IPS DF 6.9 (cell line): ENCODE measurements around the gene NR5A1.
A peak's percentile ranks its signal among the peaks of the same experiment; 100 is the strongest.

ENCODE experiments used
- DNase-seq: peaks from one replicate; pipeline ENCODE4 v3.0.0-alpha.2; 2013; ENCODE audit warnings: low read depth, low spot score
- H3K27ac ChIP-seq: one replicate; pipeline ENCODE4 v1.5.1; 2013; ENCODE audit warnings: low read length, control low read depth
- H3K27me3 ChIP-seq: 2 replicates; pipeline ENCODE4 v1.6.1; 2013; ENCODE audit warnings: mild to moderate bottlenecking, low read length; ENCODE audit not compliant: control insufficient read depth, insufficient read depth
- H3K36me3 ChIP-seq: 2 replicates; pipeline ENCODE4 v1.6.1; 2013; ENCODE audit warnings: low read length; ENCODE audit not compliant: control insufficient read depth, insufficient read depth
- H3K4me1 ChIP-seq: 2 replicates; pipeline ENCODE4 v1.6.1; 2013; ENCODE audit warnings: low read length; ENCODE audit not compliant: control insufficient read depth, insufficient read depth
- H3K4me3 ChIP-seq: 2 replicates; pipeline ENCODE4 v1.5.1; 2013; ENCODE audit warnings: mild to moderate bottlenecking, low read length
- H3K9me3 ChIP-seq: 2 replicates; pipeline ENCODE4 v1.6.1; 2013; ENCODE audit warnings: low read length, inconsistent platforms; ENCODE audit not compliant: control insufficient read depth, insufficient read depth
- WGBS: extraction: QIAGEN DNeasy Blood & Tissue Kit; methylation state at CpG from one replicate; pipeline ENCODE4 v1.1.7; 2013; ENCODE audit warnings: mixed read lengths, missing lambda C conversion rate; ENCODE audit not compliant: insufficient read length, insufficient coverage; 5-methylcytosine and 5-hydroxymethylcytosine counted together

Gene NR5A1

DNA sequence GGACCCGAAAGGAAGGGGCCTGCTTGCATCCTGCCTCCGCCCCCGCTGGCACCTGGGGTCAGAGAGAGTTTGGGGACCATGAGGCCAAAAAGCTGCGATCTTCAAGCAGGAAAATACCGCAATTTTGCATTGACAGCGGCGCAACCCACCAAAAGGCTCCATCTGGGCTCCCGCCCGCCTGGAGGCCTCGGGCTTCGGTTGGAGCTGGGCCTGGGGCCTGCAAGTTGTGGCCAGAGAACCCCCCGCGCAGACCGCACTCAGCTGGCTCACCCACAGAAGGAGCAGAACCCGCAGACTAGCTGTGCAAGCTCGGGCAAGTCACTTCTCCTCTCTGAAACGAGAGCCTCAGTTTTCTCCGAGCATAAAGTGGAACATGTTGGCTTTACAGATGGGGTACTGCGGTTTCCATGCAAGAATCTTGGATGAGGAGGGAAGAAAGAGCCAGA, 1.3 kb downstream of the NR5A1 start:
- DNase-seq, result no peak
- H3K27ac ChIP-seq, result no peak overlapping the region
- no peak overlapping the region for H3K4me3 ChIP-seq
- H3K4me1 ChIP-seq, result 0 out of 2 replicates have a peak, but pooled peaks cover 3% of the 10 kb centered on the region
- no peaks in the 10 kb centered on the region for H3K36me3 ChIP-seq
- no peaks in the 10 kb centered on the region for H3K9me3 ChIP-seq
- H3K27me3 ChIP-seq, result peaks cover 35% of the 10 kb centered on the region
- WGBS, result no CpG with 5 or more reads among the region's 19 CpGs

GRCh38 chr9:124505006-124505900, 1.9 kb downstream of the NR5A1 start:
- DNase-seq, result no peak
- Histone ChIP-seq H3K27me3 (peaks cover 35% of the 10 kb centered on the region), H3K27ac (no peak overlapping the region), H3K4me3 (peak overlapping the region; percentile 27; the same call in 1 of the 2 replicates), H3K9me3 (no peaks in the 10 kb centered on the region), H3K4me1 (0 out of 2 replicates have a peak, but pooled peaks cover 3% of the 10 kb centered on the region), H3K36me3 (no peaks in the 10 kb centered on the region)
- no CpG with 5 or more reads among the region's 69 CpGs for WGBS

- H3K36me3 ChIP-seq, result no peaks in the 10 kb centered on the region
- peaks cover 35% of the 10 kb centered on the region for H3K27me3 ChIP-seq
- no CpG with 5 or more reads among the region's 81 CpGs for WGBS
- no peak overlapping the region for H3K27ac ChIP-seq
- no peak for DNase-seq
- H3K4me1 ChIP-seq, result 0 out of 2 replicates have a peak, but pooled peaks cover 3% of the 10 kb centered on the region
- H3K4me3 ChIP-seq, result peak overlapping the region; percentile 29; the same call in 1 of the 2 replicates
- H3K9me3 ChIP-seq, result no peaks in the 10 kb centered on the region
These were observed 2.6 kb downstream of the NR5A1 start for GRCh38 chr9:124504530-124505005.

DNA sequence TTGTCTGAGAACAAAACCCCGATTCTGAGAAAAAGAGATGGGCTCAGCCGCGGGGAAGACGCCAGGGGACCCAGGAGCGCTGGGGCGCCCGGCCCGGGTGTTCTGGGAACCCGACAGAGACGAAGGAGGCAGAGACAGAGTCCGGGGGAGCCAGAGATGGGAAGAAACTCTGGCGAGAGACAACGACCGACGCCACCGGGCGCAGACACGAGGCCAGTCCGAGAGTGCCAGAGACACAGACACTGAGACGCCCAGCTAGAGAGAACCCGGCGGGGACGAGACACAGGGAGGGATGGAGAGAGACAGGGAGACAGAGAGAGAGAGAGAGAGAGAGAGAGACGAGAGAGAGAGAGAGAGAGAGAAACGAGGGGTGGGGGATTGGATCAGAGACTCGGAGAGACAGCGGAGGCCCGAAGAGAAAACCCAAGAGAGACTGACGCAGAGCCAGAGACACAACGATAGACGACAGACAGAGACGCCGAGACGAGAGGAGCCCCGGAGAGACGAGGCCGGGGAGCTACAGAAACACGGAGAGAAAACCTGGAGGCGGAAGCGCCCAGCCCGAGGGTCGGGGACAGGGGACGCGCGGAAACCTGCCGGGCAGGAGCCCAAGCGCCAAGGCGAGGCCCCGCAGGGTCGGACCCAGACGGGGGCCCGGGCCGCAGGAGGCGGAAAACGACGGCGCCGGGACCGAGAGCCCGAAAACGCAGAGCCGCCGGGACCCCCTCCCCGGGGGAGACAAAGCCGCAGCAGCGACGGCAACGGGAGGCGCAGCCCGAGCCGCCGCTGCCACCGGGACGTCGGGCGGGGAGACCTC, 3.3 kb downstream of the NR5A1 start:
- H3K9me3 ChIP-seq, result no peaks in the 10 kb centered on the region

GRCh38 chr9:124502711-124503702, 4.2 kb downstream of the NR5A1 start:
- H3K27me3 ChIP-seq, result peaks cover 35% of the 10 kb centered on the region
- H3K27ac ChIP-seq, result no peak overlapping the region
- DNase-seq, result no peak
- H3K9me3 ChIP-seq, result no peaks in the 10 kb centered on the region
- WGBS, result no CpG with 5 or more reads among the region's 96 CpGs
- H3K4me1 ChIP-seq, result 0 out of 2 replicates have a peak, but pooled peaks cover 3% of the 10 kb centered on the region
- no peaks in the 10 kb centered on the region for H3K36me3 ChIP-seq
- no peak overlapping the region for H3K4me3 ChIP-seq

More for the DNA sequence above, 3.3 kb downstream of the NR5A1 start:
- no peak for DNase-seq
- WGBS, result no CpG with 5 or more reads among the region's 76 CpGs
- Histone ChIP-seq H3K27me3 (peaks cover 35% of the 10 kb centered on the region), H3K27ac (no peak overlapping the region), H3K4me3 (peak overlapping the region; percentile 29; the same call in 1 of the 2 replicates), H3K36me3 (no peaks in the 10 kb centered on the region), H3K4me1 (0 out of 2 replicates have a peak, but pooled peaks cover 3% of the 10 kb centered on the region)

- no CpG with 5 or more reads among the region's 11 CpGs for WGBS
These were observed 5.4 kb downstream of the NR5A1 start for GRCh38 chr9:124501771-124502320.

GRCh38 chr9:124500796-124501611, 6.2 kb downstream of the NR5A1 start:
- Histone ChIP-seq H3K27ac (no peak overlapping the region), H3K27me3 (peaks cover 35% of the 10 kb centered on the region), H3K36me3 (no peaks in the 10 kb centered on the region), H3K4me3 (no peak overlapping the region), H3K9me3 (no peaks in the 10 kb centered on the region), H3K4me1 (0 out of 2 replicates have a peak, but pooled peaks cover 3% of the 10 kb centered on the region)
- no peak for DNase-seq
- 100% methylated on average over 1 of the region's 12 CpGs for WGBS

More at GRCh38 chr9:124501771-124502320, 5.4 kb downstream of the NR5A1 start:
- H3K4me3 ChIP-seq, result no peak overlapping the region
- H3K27me3 ChIP-seq, result peaks cover 35% of the 10 kb centered on the region
- H3K4me1 ChIP-seq, result 0 out of 2 replicates have a peak, but pooled peaks cover 3% of the 10 kb centered on the region
- DNase-seq, result no peak
- no peaks in the 10 kb centered on the region for H3K9me3 ChIP-seq
- no peak overlapping the region for H3K27ac ChIP-seq
- H3K36me3 ChIP-seq, result no peaks in the 10 kb centered on the region

GRCh38 chr9:124500028-124500795, 7.0 kb downstream of the NR5A1 start:
- Histone ChIP-seq H3K4me3 (no peak overlapping the region), H3K4me1 (0 out of 2 replicates have a peak, but pooled peaks cover 2% of the 10 kb centered on the region), H3K27me3 (peaks cover 32% of the 10 kb centered on the region), H3K9me3 (no peaks in the 10 kb centered on the region), H3K27ac (no peak overlapping the region), H3K36me3 (no peaks in the 10 kb centered on the region)
- no CpG with 5 or more reads among the region's 40 CpGs for WGBS
- no peak for DNase-seq
